ENCODE results near the gene WDR33.

DNA sequence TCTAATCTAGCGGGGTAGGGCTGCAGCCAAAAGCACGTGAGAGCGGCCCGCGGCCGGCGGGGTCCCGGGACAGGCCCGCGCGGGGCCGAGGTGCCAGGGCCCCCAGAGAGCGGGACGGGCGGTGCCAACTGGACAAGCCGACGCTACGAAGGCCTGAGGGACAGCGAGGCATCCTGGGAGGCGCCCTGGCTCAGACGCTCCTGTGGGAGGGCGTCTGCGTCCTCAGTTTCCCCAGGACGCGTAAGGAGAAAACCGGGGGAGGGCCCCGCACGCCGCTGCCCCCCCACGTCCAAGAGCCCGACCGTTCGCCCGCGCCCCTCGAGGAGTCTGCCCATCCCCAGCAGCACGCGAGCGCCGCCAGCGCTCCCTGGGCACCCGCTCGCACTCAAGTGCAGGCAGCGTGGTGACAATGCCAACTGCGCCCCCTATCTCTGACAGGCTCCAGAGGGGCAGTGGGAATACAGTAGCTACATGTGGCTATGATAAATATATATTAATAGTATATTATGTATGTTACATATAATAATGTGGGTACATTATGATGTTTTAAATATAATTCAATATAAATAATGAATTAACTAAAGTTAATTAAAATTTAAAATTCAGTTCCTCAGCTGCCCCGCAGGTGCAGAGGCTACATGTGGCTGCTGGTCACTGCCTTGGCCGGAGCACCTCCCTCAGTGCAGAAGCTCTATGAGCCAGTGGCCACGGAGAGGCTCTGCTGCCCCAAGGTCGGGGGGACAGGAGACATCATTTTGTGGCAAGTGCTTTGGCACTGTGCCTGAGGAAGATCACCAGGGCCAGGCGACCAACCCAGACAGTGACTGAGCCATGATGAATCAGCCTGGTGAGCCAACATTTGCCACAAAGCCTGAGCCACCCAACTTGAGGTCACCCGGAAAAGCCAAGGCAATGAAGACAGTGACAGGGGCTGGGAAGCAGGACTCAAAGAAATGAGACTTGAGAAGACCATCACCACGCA is 115.2 kb downstream of the WDR33 start:
- no peak for TF ChIP-seq POLR2A (IDR thresholded peaks at IDR 0.05; ENCODE audit: low read depth, low read length)
- TF ChIP-seq, protein P1, sequence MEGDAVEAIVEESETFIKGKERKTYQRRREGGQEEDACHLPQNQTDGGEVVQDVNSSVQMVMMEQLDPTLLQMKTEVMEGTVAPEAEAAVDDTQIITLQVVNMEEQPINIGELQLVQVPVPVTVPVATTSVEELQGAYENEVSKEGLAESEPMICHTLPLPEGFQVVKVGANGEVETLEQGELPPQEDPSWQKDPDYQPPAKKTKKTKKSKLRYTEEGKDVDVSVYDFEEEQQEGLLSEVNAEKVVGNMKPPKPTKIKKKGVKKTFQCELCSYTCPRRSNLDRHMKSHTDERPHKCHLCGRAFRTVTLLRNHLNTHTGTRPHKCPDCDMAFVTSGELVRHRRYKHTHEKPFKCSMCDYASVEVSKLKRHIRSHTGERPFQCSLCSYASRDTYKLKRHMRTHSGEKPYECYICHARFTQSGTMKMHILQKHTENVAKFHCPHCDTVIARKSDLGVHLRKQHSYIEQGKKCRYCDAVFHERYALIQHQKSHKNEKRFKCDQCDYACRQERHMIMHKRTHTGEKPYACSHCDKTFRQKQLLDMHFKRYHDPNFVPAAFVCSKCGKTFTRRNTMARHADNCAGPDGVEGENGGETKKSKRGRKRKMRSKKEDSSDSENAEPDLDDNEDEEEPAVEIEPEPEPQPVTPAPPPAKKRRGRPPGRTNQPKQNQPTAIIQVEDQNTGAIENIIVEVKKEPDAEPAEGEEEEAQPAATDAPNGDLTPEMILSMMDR (conservative IDR thresholded peaks at IDR 0.05; ENCODE audit: low read depth, low read length), result peak; percentile 50
